M059J (cell line): ENCODE results near the gene NEK1. TPM values are rescaled to one million over a fixed set of nuclear protein-coding genes. Genes with fewer than 3 reads are reported as not detected.
A peak's percentile ranks its signal among the peaks of the same experiment; 100 is the strongest.

Experiments
- DNase-seq: peaks from one replicate; pipeline ENCODE4 v3.0.0-alpha.2; 2012; ENCODE audit warnings: low read depth
- total RNA-seq: library from RNA; depleted of rRNA; stranded (reverse); fragments of >200 nt; shearing (Covaris generic); gene quantifications from 2 replicates; pipeline ENCODE4 v1.2.3, GENCODE V29; 2014; rRNA removed

NEK1 gene
- total RNA-seq, 1 experiment from 2014 or later, result 4.0 TPM

- no peak for DNase-seq
These were observed 244.6 kb downstream of the NEK1 start for GRCh38 chr4:169367826-169368225.

GRCh38 chr4:169366821-169367220 lies 245.6 kb downstream of the NEK1 start:
- DNase-seq, result no peak

GRCh38 chr4:169362607-169363006 lies 249.8 kb downstream of the NEK1 start:
- DNase-seq, result no peak

- no peak for DNase-seq
These were observed 250.6 kb downstream of the NEK1 start for GRCh38 chr4:169361756-169362155.

GRCh38 chr4:169359961-169360360 lies 252.4 kb downstream of the NEK1 start:
- no peak for DNase-seq

- no peak for DNase-seq
These were observed 260.0 kb downstream of the NEK1 start for GRCh38 chr4:169352360-169352759.

- peak; percentile 82 for DNase-seq
These were observed 260.5 kb downstream of the NEK1 start for GRCh38 chr4:169351872-169352271.

GRCh38 chr4:169348541-169348940 lies 263.8 kb downstream of the NEK1 start:
- no peak for DNase-seq

- DNase-seq, result no peak
These were observed 265.5 kb downstream of the NEK1 start for GRCh38 chr4:169346840-169347239.

GRCh38 chr4:169345316-169345721 lies 267.1 kb downstream of the NEK1 start:
- DNase-seq, result peak; percentile 90

Other genes with a start within 250 kb of the NEK1 start
- gene CLCN3, start 8.0 kb upstream of the NEK1 start, total RNA-seq, result 5.8 and 11.3 TPM in 2 replicates
- 24.6 and 52.0 TPM in 2 replicates for gene HPF1, start 145.4 kb upstream of the NEK1 start, total RNA-seq